Measurements from ENCODE around the gene OLFM4. TPM values are rescaled to one million over a fixed set of nuclear protein-coding genes. Genes with fewer than 3 reads are reported as not detected.

Gene OLFM4
- total and polyA plus RNA-seq, 2 experiments from 2014 or later, result not detected

DNA sequence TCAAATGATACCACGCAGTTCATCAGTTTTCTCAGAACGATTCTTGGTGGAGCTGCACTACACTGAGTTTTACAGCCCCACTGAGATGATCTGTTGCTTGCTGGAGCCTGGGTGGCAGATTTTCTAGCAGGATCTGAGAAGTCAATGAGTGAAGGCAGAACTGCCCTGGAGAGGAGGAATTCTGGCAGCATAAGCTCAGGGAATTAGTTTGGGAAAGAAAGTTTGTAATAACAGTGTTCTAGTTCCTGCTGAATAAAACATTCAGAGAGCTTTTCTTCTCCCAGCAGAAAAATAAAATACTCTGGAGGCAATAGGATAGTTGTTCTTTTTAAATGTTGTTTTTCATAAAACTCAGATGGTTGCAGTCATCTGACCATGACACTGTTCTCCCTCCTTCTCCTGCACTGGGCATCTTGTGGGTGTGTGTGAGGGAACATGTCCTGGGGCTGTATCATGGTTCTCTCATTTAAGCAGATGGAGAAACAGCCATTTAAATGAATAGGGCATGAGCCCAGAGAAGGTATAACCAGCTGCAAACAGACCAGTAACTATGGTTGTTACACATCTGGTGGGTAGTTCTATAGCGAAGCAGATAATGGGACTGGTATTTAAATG, 29.6 kb downstream of the OLFM4 start:
- Mint-ChIP-seq H3K4me1 (peaks cover 7% of the 10 kb centered on the region; the same call in 2 of the 3 replicates), H3K4me3 (no peak overlapping the region), H3K27me3 (ENCODE audit: insufficient read depth, low read depth, poor library complexity) (no peaks in the 10 kb centered on the region), H3K36me3 (ENCODE audit: low read depth) (no peaks in the 10 kb centered on the region), H3K27ac (no peak overlapping the region), H3K9me3 (no peaks in the 10 kb centered on the region; the same call in 2 of the 3 replicates)
- peak overlapping the region; percentile 88 for H2AFZ ChIP-seq
- H3K4me3 ChIP-seq, result no peak overlapping the region
- TF ChIP-seq STAT1 (IDR thresholded peaks at IDR 0.05; ENCODE audit: unreplicated experiment), result no peak
- no peak for TF ChIP-seq JUNB (IDR thresholded peaks at IDR 0.05; ENCODE audit: unreplicated experiment)
- ATAC-seq (no peak), DNase-seq (ENCODE audit: low spot score) (no peak)
- H3K36me3 ChIP-seq (ENCODE audit: insufficient read depth), result no peaks in the 10 kb centered on the region
- no peaks in the 10 kb centered on the region for H4K20me1 ChIP-seq (replicated peaks; ENCODE audit: insufficient read depth)
- no peaks in the 10 kb centered on the region for H3F3A ChIP-seq (replicated peaks; ENCODE audit: low read depth)
- H3K27ac ChIP-seq (ENCODE audit: low read depth), result no peak overlapping the region
- peaks cover 22% of the 10 kb centered on the region; the same call in 1 of the 2 replicates for H3K9me2 ChIP-seq (ENCODE audit: insufficient read depth)
- H3K4me2 ChIP-seq, result no peak overlapping the region
- no peaks in the 10 kb centered on the region for H3K27me3 ChIP-seq (ENCODE audit: insufficient read depth)
- H3K79me2 ChIP-seq (replicated peaks; ENCODE audit: insufficient read depth), result no peaks in the 10 kb centered on the region
- H3K4me1 ChIP-seq (ENCODE audit: insufficient read depth), result no peaks in the 10 kb centered on the region

DNA sequence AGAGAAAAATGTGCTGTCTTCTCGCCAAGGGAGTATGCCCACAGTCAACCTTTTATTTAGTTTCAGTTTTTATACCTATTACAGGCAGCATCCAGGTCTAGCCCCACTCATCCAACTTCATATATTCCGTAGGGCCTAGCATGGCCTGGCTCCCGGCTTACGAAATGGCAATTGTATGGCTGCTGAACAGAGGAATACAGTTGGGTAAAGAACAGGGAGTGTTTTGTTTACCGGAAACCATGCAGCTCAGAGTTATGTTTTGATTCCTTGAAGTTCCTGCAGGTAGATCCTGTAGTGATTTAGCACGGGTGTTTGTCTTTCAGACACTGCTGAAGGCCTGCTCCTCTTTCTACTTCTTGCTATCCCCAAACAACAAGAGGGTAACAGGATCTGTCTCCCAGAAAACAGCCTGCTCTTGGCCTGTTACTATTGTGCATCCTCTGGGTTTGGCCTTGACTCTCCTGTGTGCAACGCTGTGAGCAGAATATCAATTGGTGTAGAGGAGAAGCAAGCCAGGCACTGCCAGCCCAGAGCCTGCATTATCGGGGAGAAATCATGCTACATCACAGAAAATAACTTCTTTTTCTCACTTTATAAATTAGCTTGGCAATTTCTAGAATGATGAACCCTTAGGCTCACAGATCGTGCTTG, 32.4 kb downstream of the OLFM4 start:
- no peaks in the 10 kb centered on the region for H3K36me3 Mint-ChIP-seq (ENCODE audit: low read depth)
- H3K4me1 Mint-ChIP-seq, result peaks cover 9% of the 10 kb centered on the region; the same call in 2 of the 3 replicates
- Histone ChIP-seq H3K4me2 (no peak overlapping the region), H3K27ac (ENCODE audit: low read depth) (no peak overlapping the region), H3K9me2 (ENCODE audit: insufficient read depth) (peaks cover 14% of the 10 kb centered on the region; the same call in 1 of the 2 replicates), H2AFZ (no peak overlapping the region), H3K36me3 (ENCODE audit: insufficient read depth) (no peaks in the 10 kb centered on the region), H3K27me3 (ENCODE audit: insufficient read depth) (no peaks in the 10 kb centered on the region), H3K4me3 (no peak overlapping the region), H3F3A (replicated peaks; ENCODE audit: low read depth) (no peaks in the 10 kb centered on the region), H3K4me1 (ENCODE audit: insufficient read depth) (no peaks in the 10 kb centered on the region), H4K20me1 (replicated peaks; ENCODE audit: insufficient read depth) (no peaks in the 10 kb centered on the region), H3K79me2 (replicated peaks; ENCODE audit: insufficient read depth) (no peaks in the 10 kb centered on the region)
- no peak for ATAC-seq
- no peak overlapping the region for H3K27ac Mint-ChIP-seq
- no peak overlapping the region for H3K4me3 Mint-ChIP-seq
- no peaks in the 10 kb centered on the region for H3K27me3 Mint-ChIP-seq (ENCODE audit: insufficient read depth, low read depth, poor library complexity)
- no peak for DNase-seq (ENCODE audit: low spot score)
- H3K9me3 Mint-ChIP-seq, result no peaks in the 10 kb centered on the region; the same call in 2 of the 3 replicates
- no peak for TF ChIP-seq CREB1 (CRISPR knock-in tag; IDR thresholded peaks at IDR 0.05; ENCODE audit: low read depth)
- no peak for TF ChIP-seq NANOG (IDR thresholded peaks at IDR 0.05; ENCODE audit: borderline replicate concordance)
- TF ChIP-seq, protein P1, sequence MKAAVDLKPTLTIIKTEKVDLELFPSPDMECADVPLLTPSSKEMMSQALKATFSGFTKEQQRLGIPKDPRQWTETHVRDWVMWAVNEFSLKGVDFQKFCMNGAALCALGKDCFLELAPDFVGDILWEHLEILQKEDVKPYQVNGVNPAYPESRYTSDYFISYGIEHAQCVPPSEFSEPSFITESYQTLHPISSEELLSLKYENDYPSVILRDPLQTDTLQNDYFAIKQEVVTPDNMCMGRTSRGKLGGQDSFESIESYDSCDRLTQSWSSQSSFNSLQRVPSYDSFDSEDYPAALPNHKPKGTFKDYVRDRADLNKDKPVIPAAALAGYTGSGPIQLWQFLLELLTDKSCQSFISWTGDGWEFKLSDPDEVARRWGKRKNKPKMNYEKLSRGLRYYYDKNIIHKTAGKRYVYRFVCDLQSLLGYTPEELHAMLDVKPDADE (IDR thresholded peaks at IDR 0.05), result no peak
- no peak for TF ChIP-seq ZNF331 (CRISPR knock-in tag; IDR thresholded peaks at IDR 0.05; ENCODE audit: low read depth)
- TF ChIP-seq, protein P2, sequence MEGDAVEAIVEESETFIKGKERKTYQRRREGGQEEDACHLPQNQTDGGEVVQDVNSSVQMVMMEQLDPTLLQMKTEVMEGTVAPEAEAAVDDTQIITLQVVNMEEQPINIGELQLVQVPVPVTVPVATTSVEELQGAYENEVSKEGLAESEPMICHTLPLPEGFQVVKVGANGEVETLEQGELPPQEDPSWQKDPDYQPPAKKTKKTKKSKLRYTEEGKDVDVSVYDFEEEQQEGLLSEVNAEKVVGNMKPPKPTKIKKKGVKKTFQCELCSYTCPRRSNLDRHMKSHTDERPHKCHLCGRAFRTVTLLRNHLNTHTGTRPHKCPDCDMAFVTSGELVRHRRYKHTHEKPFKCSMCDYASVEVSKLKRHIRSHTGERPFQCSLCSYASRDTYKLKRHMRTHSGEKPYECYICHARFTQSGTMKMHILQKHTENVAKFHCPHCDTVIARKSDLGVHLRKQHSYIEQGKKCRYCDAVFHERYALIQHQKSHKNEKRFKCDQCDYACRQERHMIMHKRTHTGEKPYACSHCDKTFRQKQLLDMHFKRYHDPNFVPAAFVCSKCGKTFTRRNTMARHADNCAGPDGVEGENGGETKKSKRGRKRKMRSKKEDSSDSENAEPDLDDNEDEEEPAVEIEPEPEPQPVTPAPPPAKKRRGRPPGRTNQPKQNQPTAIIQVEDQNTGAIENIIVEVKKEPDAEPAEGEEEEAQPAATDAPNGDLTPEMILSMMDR (conservative IDR thresholded peaks at IDR 0.05; ENCODE audit: low read depth in 2 of 2), result no peak
- no peak for TF ChIP-seq JUNB (IDR thresholded peaks at IDR 0.05; ENCODE audit: unreplicated experiment)
- TF ChIP-seq POLR2AphosphoS5 (IDR thresholded peaks at IDR 0.05; ENCODE audit: low read depth), result no peak
- TF ChIP-seq, protein P3, sequence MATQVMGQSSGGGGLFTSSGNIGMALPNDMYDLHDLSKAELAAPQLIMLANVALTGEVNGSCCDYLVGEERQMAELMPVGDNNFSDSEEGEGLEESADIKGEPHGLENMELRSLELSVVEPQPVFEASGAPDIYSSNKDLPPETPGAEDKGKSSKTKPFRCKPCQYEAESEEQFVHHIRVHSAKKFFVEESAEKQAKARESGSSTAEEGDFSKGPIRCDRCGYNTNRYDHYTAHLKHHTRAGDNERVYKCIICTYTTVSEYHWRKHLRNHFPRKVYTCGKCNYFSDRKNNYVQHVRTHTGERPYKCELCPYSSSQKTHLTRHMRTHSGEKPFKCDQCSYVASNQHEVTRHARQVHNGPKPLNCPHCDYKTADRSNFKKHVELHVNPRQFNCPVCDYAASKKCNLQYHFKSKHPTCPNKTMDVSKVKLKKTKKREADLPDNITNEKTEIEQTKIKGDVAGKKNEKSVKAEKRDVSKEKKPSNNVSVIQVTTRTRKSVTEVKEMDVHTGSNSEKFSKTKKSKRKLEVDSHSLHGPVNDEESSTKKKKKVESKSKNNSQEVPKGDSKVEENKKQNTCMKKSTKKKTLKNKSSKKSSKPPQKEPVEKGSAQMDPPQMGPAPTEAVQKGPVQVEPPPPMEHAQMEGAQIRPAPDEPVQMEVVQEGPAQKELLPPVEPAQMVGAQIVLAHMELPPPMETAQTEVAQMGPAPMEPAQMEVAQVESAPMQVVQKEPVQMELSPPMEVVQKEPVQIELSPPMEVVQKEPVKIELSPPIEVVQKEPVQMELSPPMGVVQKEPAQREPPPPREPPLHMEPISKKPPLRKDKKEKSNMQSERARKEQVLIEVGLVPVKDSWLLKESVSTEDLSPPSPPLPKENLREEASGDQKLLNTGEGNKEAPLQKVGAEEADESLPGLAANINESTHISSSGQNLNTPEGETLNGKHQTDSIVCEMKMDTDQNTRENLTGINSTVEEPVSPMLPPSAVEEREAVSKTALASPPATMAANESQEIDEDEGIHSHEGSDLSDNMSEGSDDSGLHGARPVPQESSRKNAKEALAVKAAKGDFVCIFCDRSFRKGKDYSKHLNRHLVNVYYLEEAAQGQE (IDR thresholded peaks at IDR 0.05; ENCODE audit: unreplicated experiment), result no peak
